DMS 273 treated with DMSO at 0.1 percent for 48 hours (cell line): ENCODE data around the gene TCP11X2.
A peak's percentile ranks its signal among the peaks of the same experiment; 100 is the strongest.
"Not testable (repeated sequence)": the region's sequence is repeated elsewhere in the genome, so short reads cannot be mapped to it uniquely, and the experiment has no call there.

Source experiments
- DNase-seq: peaks from one replicate; lab custom pipeline; 2025; lab: John Stamatoyannopoulos, UW

Gene TCP11X2

DNA sequence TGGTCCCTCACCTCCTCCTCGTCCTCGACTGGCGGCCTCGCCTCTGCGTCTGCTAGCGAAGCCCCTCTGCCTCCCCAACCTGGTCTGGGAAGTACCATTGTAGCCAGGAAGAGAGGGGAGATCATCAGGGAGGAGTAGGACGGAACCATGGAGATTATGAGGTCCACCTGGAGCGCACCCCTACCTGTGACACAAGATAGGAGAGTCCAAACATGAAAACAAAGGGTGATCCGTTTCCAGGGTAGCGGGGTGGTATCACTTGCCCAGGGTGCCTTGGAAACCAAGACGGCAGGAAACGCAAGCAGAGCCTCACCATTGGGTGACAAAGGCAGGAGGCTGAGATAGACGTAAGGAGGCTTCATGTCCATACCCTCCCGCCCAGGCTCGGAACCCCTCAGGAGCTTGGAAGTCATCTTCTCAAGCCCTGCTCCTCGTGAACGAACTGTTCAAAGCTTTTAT, at the start of gene TCP11X2:
TCP11X2 (minus strand) TSS at position 51 of the 459 bp plus-strand sequence.
- not testable (repeated sequence) for DNase-seq

DNA sequence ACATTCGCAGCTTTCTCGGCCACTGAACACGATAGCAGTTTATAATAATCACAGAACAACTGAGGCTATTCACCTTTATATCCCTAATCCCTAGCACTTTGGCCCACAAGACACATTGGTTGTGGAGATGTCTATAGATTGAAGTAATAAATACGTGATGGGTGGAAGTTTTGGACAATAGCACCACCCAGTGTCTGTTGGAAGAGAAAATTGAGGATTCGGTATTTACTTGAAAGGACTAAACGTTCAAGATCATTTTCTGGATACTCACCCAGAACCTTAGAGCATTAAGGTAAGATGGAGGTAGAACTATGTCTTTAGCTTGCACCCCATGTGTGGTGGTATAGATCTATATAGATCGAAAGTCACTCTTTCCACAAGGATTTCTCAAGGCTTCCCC, 45.7 kb upstream of the TCP11X2 start:
- DNase-seq, result no peak

DNA sequence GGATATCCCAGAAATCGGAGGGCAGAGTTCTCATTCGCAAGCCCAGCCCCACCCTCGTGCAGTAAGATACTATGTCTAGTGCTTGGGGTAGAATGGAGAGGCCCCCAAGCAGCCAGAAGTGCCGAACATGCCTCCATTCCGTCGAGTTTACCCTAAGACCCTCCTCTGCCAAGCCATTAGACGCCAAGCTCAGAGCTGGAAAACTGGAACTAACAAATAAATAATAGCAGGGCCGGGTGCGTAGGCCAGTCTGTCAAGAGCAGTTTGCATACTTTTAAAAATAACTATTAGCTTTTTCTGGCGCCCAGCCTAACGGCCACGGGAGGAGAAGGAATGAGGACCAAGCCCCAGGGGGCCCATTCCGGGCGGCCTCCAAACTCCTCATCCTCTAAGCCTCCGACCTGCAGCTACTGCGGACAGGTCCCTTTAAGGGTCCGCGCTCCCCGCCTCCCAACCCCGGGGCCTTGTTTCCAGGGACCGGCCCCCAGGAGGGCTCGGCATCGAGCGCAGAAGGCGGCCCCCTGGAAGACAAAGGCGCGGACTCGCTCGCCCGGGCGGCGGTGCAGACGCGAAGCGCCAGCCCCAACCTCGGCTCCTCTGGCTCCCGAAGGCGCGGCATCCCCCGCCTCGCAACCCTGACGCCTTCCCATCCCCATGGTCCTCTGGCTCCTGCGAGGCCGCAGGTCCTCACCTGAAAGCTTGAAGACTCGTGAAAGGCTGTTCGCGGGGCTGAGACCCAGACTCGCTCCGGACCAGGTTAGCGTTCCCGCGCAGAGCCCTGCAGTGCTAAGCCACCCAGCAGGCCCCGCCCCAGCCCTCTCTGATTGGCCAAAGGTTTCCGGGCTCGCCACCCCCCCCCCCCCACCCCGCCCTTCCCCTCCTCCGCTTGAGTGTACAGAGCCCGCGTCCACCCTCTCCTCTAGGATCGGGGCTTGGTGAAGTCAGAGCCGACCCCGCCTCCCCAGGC, 44.6 kb upstream of the TCP11X2 start, which contains the start of gene TMSB15A:
TMSB15A (minus strand) TSS at position 765 of the 967 bp plus-strand sequence.
- peak; percentile 22 for DNase-seq

DNA sequence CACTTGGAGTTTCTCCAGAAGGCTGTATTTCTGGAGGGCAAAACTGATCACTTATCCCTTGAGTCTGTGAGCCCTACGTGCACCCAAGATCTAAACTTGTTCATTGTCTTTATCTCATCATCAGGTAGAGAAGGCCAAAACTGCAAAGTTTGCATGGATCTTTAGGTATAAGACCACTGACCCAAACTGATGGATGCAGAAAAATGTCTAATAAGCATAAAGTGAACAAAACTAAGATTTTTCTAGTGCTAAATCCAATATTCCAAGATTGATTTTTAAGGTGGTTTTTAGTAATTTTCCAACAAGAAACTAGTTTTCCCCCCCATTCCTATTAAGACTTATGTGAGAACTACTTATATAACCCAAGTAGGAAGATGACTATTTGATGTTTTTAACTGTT, 42.9 kb upstream of the TCP11X2 start:
- DNase-seq, result no peak

DNA sequence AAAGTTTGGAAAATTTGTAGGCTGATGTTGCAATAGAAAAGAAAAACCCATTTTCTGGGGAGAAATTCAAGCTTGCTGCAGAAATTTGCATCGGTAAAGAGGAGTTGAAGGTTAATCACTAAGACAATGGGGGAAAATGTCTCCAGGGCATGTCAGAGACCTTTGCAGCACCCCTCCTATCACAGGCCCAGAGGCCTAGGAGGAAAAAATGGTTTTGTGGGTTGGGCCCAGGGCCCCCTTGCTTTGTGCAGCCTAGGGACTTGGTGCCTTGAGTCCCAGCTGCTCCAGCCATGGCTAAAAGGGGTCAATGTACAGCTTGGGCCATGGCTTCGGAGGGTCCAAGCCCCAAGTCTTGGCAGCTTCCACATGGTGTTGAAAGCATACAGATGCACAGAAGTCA, 27.1 kb upstream of the TCP11X2 start:
- no peak for DNase-seq

DNA sequence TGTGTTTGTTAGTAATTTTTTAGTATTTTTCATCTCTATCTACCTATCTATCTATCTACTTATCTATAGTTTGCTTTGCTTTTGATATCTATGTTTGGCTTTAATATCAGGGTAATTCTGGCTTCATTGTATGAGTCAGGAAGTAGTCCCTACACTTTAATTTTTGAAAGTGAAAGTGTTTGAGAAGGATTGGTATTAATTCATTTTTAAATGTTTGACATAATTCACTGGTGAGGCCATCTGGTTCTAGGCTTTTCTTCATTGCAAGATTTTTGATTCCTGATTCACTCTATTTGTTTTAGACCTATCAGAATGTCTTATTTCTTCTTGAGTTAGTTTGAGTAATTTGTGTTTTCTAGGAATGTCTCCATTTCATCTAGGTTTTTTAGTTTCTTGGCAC, 20.2 kb upstream of the TCP11X2 start:
- no peak for DNase-seq

DNA sequence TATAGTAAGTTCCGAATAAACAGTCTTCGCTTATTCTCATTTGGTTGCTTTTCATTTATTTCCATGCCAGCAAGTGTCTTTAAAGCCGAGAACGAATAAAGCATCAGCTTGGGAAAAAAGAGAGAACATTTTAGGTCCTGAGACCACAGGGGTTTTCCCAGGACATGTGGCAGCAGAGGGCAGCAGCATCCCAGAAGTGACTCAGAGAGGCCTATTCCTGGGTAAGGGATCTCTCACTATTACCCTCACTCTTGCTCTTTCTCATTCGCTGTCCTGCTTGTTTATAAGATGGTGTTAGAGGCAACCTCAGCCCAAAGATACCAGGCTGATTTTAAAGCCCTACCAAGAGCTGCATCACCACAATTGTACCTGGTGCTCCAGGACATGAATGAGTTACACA, 7.2 kb upstream of the TCP11X2 start:
- DNase-seq, result not testable (repeated sequence)

DNA sequence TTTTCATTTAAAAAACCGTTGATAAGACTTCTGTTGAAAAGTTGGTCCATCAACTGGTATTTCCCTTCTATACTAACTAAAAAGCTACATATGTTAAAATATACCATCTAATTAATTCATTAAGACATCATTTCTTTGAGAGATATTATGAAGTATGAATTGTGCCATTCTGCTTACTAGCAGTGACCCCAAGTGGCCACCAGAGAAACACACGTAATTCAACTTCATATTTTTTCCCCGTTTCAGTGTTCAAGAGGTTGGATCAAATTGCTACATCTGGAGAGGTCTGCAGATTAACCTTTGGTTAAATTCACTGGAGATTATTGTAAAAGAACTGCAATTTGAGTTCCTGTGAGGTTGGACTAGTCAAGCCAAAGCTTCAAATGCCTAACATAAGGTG, 1.4 kb downstream of the TCP11X2 start:
- DNase-seq, result not testable (repeated sequence)

DNA sequence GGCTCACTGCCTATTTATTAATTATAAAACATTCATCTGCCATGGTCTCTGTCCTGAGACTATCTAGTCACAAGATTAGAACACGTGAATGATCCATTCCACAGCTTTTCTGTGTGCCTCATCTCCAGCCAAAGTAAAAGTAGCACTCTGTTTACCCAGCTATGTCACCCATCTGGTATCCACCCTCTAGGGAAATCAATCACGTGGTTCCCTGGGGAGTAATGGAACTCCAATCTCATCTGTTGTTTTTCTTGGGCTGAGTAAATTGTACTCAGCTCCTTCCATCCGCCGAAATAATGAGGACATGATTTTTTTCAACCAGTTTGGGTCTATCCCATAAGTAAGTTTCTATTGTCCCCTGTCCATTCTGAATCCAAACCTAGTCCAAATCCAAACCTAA, 13.0 kb downstream of the TCP11X2 start:
- DNase-seq, result not testable (repeated sequence)

DNA sequence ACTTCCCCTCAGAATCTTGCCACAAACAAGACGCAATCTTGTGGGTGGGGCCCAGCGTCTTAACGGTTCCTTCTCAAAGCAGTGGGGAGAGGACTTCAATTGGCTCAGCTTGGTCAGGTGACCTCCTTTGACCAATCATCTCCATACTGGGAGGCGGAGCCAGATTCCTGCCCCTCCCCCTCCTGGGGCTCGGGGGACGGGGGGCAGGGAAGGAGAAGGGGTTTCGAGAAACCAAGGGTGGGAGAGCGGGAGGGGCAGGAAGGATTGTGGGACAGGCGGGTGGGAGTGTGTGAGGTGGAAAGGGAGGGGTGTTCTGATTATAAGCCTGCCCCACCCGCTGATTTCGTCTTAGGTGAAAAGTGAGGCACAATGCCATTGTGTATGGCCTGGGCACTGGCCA, 31.7 kb downstream of the TCP11X2 start, which contains the start of gene NXF2B:
NXF2B (minus strand) TSS at position 101 of the 400 bp plus-strand sequence. CDS start 59,972 bp downstream, outside the sequence.
- DNase-seq, result not testable (repeated sequence)

DNA sequence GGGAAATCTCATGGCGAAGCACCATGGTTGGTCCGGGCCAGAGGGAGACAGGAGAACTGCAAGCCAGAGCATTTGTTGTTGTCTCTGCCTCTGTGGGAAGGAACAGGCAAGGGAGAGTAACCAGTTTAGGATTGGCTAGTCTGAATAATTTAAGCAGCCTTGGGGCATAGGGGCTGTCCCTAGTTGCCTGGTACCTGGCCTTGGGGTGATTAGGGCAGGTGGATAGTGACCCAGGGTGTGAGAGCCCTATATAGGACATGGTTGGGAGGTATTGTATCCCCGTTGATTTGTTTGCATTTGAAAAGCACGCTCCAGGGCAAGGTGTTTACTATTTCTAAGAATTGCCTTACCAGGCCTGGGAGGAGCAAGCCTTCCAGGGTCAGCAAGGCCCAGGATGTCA, 57.1 kb downstream of the TCP11X2 start:
- DNase-seq, result not testable (repeated sequence)
